ENCODE results near the gene CEND1. TPM values are rescaled to one million over a fixed set of nuclear protein-coding genes. Genes with fewer than 3 reads are reported as not detected.
A peak's percentile ranks its signal among the peaks of the same experiment; 100 is the strongest.

CEND1 gene
- total RNA-seq, 2 donors from 2014 or later = not detected

- intact Hi-C loops (cut with DNase I) = no loop called here
- no peak for DNase-seq (ENCODE audit: low spot score)
Measured at GRCh38 chr11:788009-788640, 1.8 kb downstream of the CEND1 start.

DNA sequence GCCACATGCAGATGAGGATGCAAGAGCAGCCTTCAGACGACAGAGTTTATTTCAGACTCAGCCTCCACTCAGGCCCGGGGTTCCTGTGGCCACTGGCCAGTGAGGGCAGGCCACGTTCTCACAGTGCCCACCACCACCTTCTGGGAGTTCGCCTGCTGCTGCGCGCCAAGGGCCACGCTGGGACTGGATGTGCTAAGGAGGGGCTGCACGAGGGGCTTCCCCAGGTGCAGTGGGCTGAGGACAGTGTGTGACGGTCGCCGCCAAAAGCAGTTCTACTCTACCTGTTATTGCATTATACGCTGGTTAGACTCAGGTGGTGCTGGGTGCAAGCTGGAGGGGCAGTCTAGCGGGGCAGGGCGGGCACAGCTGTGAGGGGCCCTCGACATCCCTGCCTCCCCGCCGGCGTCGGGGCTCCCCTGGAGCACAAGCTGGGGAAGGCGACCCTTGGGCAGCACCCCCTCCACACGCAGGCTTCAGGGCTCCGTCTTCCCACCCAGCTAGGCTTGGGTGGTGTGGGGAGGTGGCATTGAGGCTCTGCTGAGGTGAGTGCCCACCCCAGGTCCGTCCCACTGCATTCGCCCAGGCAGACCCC, 2.7 kb downstream of the CEND1 start:
- DNase-seq (ENCODE audit: low spot score) = no peak
- intact Hi-C loops (cut with DNase I) = no loop called here

- intact Hi-C loops (cut with DNase I) = no loop called here
- no peak for DNase-seq (ENCODE audit: low spot score)
Measured at GRCh38 chr11:786235-787083, 3.4 kb downstream of the CEND1 start.

DNA sequence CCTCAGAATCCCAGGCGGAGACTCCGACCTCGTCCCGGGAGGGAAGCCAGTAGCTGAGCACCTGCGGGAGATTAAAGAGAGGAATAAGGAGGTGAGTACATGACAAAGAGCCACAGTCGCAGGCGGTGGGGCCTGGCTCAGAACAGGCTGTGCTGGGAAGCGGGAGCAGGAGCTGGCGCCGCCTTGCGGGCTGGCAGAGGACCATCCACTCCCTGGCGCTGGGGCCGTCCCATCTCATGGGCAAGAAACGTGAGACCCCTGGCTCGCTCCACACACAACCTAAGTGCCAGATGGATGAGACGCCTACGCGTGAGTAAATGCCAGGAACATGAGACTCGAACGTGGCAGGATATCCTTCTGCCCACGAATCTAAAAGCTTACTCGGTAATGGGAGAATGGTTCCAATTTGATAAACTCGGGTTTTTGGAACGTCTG, 6.3 kb downstream of the CEND1 start:
- intact Hi-C loops (cut with DNase I) = no loop called here

DNA sequence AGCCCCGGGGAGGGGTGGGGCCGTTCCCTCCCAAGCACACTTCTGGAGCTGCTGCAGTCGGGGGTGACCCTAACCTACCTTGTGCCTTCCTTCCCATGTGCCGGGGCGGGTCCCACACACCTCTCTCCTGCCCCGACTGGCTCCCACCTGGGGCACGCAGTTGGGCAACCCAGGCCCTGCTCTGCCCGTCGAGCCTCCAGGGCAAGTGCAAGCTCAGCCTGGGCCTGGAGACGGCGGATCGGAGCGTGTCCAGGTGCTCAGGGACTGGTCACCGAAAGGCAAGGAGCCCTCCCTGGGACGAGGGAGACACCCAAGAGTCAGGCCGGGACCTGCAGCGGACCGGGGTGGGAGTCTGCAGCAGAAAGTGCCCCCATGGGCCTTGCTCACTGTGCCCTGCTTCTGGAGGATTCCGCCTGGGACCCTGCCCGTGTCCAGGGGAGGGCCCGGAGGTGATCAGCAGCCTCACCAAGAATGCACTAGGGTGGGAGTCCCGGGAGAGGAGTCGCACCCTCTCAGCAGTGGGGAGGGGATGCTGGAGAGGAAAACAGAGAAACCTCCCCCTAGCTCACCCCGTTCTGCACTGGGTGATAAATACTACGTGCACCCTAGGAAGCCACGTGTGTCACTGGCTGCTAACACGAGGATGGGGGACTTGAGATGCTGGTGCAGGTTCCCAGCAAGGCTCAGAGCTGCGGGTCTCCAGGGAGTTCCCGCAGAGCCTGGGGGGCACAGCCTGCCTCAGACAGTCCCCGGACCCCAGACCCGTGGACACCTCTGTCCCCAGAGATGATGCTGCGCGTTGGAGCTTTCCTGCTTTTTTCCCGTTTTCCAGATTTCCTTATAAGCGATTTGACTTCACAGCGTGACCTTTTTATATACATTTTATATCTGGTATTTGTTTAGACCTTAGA, 7.4 kb downstream of the CEND1 start:
- DNase-seq (ENCODE audit: low spot score) = no peak
- intact Hi-C loops (cut with DNase I) = no loop called here

More for the DNA sequence above, 6.3 kb downstream of the CEND1 start:
- peak; percentile 93 for DNase-seq (ENCODE audit: low spot score)

GRCh38 chr11:779955-780532, 9.8 kb downstream of the CEND1 start:
- no peak for DNase-seq (ENCODE audit: low spot score)

GRCh38 chr11:778976-779954, 10.6 kb downstream of the CEND1 start:
- no peak for DNase-seq (ENCODE audit: low spot score)
- intact Hi-C loops (cut with DNase I) = no loop called here

More at GRCh38 chr11:779955-780532, 9.8 kb downstream of the CEND1 start:
- intact Hi-C loops (cut with DNase I) = no loop called here

GRCh38 chr11:777288-778255, 12.3 kb downstream of the CEND1 start, which contains the start of gene GATD1:
Gene GATD1, minus strand, starts transcription at chr11:777487. Its CDS starts 25 bp downstream, at chr11:777462.
- peak; percentile 98 for DNase-seq (ENCODE audit: low spot score)

GRCh38 chr11:776561-777287, 13.2 kb downstream of the CEND1 start:
- no peak for DNase-seq (ENCODE audit: low spot score)

More at GRCh38 chr11:777288-778255, 12.3 kb downstream of the CEND1 start, which contains the start of gene GATD1:
- intact Hi-C loops (cut with DNase I) = no loop called here

DNA sequence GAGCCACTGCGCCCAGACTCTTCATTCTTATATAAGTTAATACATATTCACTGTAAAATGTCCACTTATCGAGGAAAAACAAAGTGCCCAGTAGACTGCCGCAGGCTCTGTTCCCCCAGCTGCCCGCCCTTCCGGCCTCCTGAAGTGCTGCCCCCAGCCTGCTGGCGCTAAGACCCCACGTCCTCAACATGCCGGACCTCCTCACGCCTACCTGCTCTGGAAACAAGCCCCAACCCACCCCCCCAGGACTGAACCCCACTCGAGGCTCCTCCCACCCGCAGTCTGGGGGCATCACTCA, 13.7 kb downstream of the CEND1 start:
- DNase-seq (ENCODE audit: low spot score) = no peak
- intact Hi-C loops (cut with DNase I) = no loop called here

More at GRCh38 chr11:776561-777287, 13.2 kb downstream of the CEND1 start:
- intact Hi-C loops (cut with DNase I) = no loop called here

- DNase-seq (ENCODE audit: low spot score) = peak; percentile 76
- intact Hi-C loops (cut with DNase I) = no loop called here
Measured at GRCh38 chr11:774873-775592, 14.9 kb downstream of the CEND1 start.

DNA sequence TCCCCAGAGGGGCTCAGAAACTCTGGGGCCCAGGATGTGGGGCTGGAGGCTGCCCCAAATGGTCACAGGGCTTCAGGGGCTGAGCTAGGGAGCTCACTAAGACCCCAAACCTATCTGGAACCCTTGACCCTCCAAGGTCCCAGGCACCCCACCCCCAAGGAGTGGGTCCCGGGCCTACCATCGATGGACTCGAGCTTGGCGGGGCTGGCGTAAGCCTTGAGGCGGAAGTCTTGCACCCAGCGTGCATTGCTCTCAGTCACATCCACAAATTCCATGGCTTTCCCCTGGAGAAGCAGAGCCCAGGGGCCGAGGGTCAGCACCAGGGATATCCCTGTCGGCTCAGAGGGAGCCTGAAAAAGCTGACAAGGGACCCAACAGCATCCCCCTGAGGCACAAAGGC, 16.1 kb downstream of the CEND1 start:
- peak; percentile 69 for DNase-seq (ENCODE audit: low spot score)
- intact Hi-C loops (cut with DNase I) = no loop called here

GRCh38 chr11:773425-773824, 16.5 kb downstream of the CEND1 start:
- intact Hi-C loops (cut with DNase I) = no loop called here
- DNase-seq (ENCODE audit: low spot score) = peak; percentile 65

GRCh38 chr11:772429-773390, 17.2 kb downstream of the CEND1 start:
- peak; percentile 74 for DNase-seq (ENCODE audit: low spot score)
- intact Hi-C loops (cut with DNase I) = no loop called here
